H9 (cell line): Measurements from ENCODE around the gene SMAD7. TPM values are rescaled to one million over a fixed set of nuclear protein-coding genes. Genes with fewer than 3 reads are reported as not detected.
A peak's percentile ranks its signal among the peaks of the same experiment; 100 is the strongest.

Experiments used
- DNase-seq: peaks from one replicate; pipeline ENCODE4 v3.0.0-alpha.2; 2017
- H2AFZ ChIP-seq: one replicate; pipeline ENCODE4 v1.6.1; 2013; ENCODE audit warnings: mild to moderate bottlenecking, low read length, control low read depth, moderate library complexity
- H2AK5ac ChIP-seq: 2 replicates; pipeline ENCODE4 v1.6.1; 2013; ENCODE audit warnings: low read length, control low read depth, mixed read lengths; ENCODE audit not compliant: insufficient read length
- H2BK120ac ChIP-seq: one replicate; pipeline ENCODE4 v1.6.1; 2013; ENCODE audit warnings: low read depth, mild to moderate bottlenecking, low read length, control low read depth, inconsistent platforms; ENCODE audit not compliant: poor library complexity, severe bottlenecking
- H2BK12ac ChIP-seq: 2 replicates; pipeline ENCODE4 v1.6.1; 2013; ENCODE audit warnings: low read length, control low read depth, mixed read lengths, low read depth; ENCODE audit not compliant: insufficient read length
- H2BK15ac ChIP-seq: 2 replicates; pipeline ENCODE4 v1.6.1; 2013; ENCODE audit warnings: low read depth, low read length, control low read depth
- H2BK20ac ChIP-seq: one replicate; pipeline ENCODE4 v1.6.1; 2013; ENCODE audit warnings: low read depth, mild to moderate bottlenecking, low read length, control low read depth, inconsistent platforms; ENCODE audit not compliant: poor library complexity, severe bottlenecking
- H2BK5ac ChIP-seq: 2 replicates; pipeline ENCODE4 v1.6.1; 2013; ENCODE audit warnings: low read length, control low read depth, mixed read lengths; ENCODE audit not compliant: insufficient read length
- H3K14ac ChIP-seq: 2 replicates; pipeline ENCODE4 v1.6.1; 2013; ENCODE audit warnings: low read length, control low read depth; ENCODE audit not compliant: insufficient read depth
- H3K18ac ChIP-seq: 2 replicates; pipeline ENCODE4 v1.6.1; 2013; ENCODE audit warnings: low read depth, mild to moderate bottlenecking, mixed read lengths, low read length, control low read depth; ENCODE audit not compliant: insufficient read length
- H3K23ac ChIP-seq: 2 replicates; pipeline ENCODE4 v1.6.1; 2013; ENCODE audit warnings: low read length, control low read depth, mixed read lengths, low read depth; ENCODE audit not compliant: insufficient read length
- H3K23me2 ChIP-seq: 2 replicates; pipeline ENCODE4 v1.6.1; 2013; ENCODE audit warnings: low read depth, mild to moderate bottlenecking, mixed read lengths, low read length, control low read depth; ENCODE audit not compliant: insufficient read length, poor library complexity, severe bottlenecking
- H3K27ac ChIP-seq: 2 replicates; pipeline ENCODE4 v1.5.1; 2013; ENCODE audit warnings: low read length, control low read depth, mixed read lengths, low read depth; ENCODE audit not compliant: insufficient read length
- H3K27me3 ChIP-seq: 2 replicates; pipeline ENCODE4 v1.6.1; 2013; ENCODE audit warnings: low read length, control low read depth, inconsistent platforms; ENCODE audit not compliant: insufficient read depth
- H3K4ac ChIP-seq: 2 replicates; pipeline ENCODE4 v1.6.1; 2013; ENCODE audit warnings: low read depth, mild to moderate bottlenecking, control low read depth, inconsistent platforms, low read length, moderate library complexity
- H3K4me1 ChIP-seq: 2 replicates; pipeline ENCODE4 v1.6.1; 2013; ENCODE audit warnings: low read length, control low read depth, inconsistent platforms; ENCODE audit not compliant: insufficient read depth
- H3K4me2 ChIP-seq: 2 replicates; pipeline ENCODE4 v1.6.1; 2013; ENCODE audit warnings: low read length, control low read depth, mixed read lengths; ENCODE audit not compliant: insufficient read length, insufficient read depth
- H3K56ac ChIP-seq: 2 replicates; pipeline ENCODE4 v1.6.1; 2013; ENCODE audit warnings: low read depth, mild to moderate bottlenecking, mixed read lengths, low read length, control low read depth; ENCODE audit not compliant: insufficient read length
- H3K79me1 ChIP-seq: 2 replicates; pipeline ENCODE4 v1.6.1; 2013; ENCODE audit warnings: low read depth, mild to moderate bottlenecking, moderate library complexity, low read length, control low read depth, inconsistent platforms; ENCODE audit not compliant: insufficient read depth, poor library complexity, severe bottlenecking
- H3K79me2 ChIP-seq: 2 replicates; pipeline ENCODE4 v1.6.1; 2013; ENCODE audit warnings: low read length, control low read depth, inconsistent platforms; ENCODE audit not compliant: insufficient read depth
- H3K9ac ChIP-seq: 2 replicates; pipeline ENCODE4 v1.6.1; 2013; ENCODE audit warnings: low read length, control low read depth, mixed read lengths; ENCODE audit not compliant: insufficient read length; ENCODE audit errors: extremely low read depth
- H3K9me3 ChIP-seq: one replicate; pipeline ENCODE4 v1.6.1; 2013; ENCODE audit warnings: low read depth, low read length, inconsistent platforms; ENCODE audit not compliant: control insufficient read depth
- H3T11ph ChIP-seq: one replicate; pipeline ENCODE4 v1.6.1; 2013; ENCODE audit warnings: mild to moderate bottlenecking, low read length, control low read depth, inconsistent platforms
- H4K20me1 ChIP-seq: one replicate; pipeline ENCODE4 v1.6.1; 2013; ENCODE audit not compliant: control insufficient read depth, insufficient read length, insufficient read depth
- H4K5ac ChIP-seq: 2 replicates; pipeline ENCODE4 v1.6.1; 2013; ENCODE audit warnings: low read depth, mild to moderate bottlenecking, mixed read lengths, low read length, control low read depth; ENCODE audit not compliant: insufficient read length
- H4K8ac ChIP-seq: replicated peaks from 2 replicates; pipeline ENCODE4 v1.6.1; 2013; ENCODE audit warnings: low read length, control low read depth, mixed read lengths, low read depth; ENCODE audit not compliant: insufficient read length
- H4K91ac ChIP-seq: 2 replicates; pipeline ENCODE4 v1.6.1; 2013; ENCODE audit warnings: low read depth, mild to moderate bottlenecking, moderate library complexity, mixed read lengths, low read length, control low read depth; ENCODE audit not compliant: insufficient read length
- H3K27ac Mint-ChIP-seq, 3 experiments: 2 replicates in 2 of 3; 3 replicates in 1 of 3; pipeline ENCODE4 v1.8.0; 2020 to 2021; ENCODE audit warnings: mixed read lengths in 3 of 3, mild to moderate bottlenecking in 1 of 3, moderate library complexity in 1 of 3
- H3K27me3 Mint-ChIP-seq: 2 replicates; pipeline ENCODE4 v1.8.0; 2021; ENCODE audit warnings: low read depth, mild to moderate bottlenecking, moderate library complexity, mixed read lengths
- H3K36me3 Mint-ChIP-seq, 3 experiments: 2 replicates in 2 of 3; 3 replicates in 1 of 3; pipeline ENCODE4 v1.8.0; 2020 to 2021; ENCODE audit warnings: low read depth in 3 of 3, mixed read lengths in 3 of 3; ENCODE audit not compliant: insufficient read depth in 1 of 3
- H3K4me1 Mint-ChIP-seq, 2 experiments: 2 replicates each; pipeline ENCODE4 v1.8.0; 2020; ENCODE audit warnings: mixed read lengths in 2 of 2
- H3K4me3 Mint-ChIP-seq, 2 experiments: 2 replicates in 1 of 2; 3 replicates in 1 of 2; pipeline ENCODE4 v1.8.0; 2020 to 2021; ENCODE audit warnings: mild to moderate bottlenecking in 2 of 2, mixed read lengths in 2 of 2, moderate library complexity in 1 of 2
- H3K9me3 Mint-ChIP-seq, 2 experiments: 2 replicates in 1 of 2; 3 replicates in 1 of 2; pipeline ENCODE4 v1.8.0; 2020; ENCODE audit warnings: mild to moderate bottlenecking in 2 of 2, mixed read lengths in 2 of 2, moderate library complexity in 1 of 2
- CTCF ChIP-seq: fragments of 200-600 bp; sonication (generic); conservative IDR thresholded peaks from 3 replicates; pipeline ENCODE4 v1.8.0; 2021; ENCODE audit warnings: antibody characterized with exemption, mild to moderate bottlenecking
- WGBS: extraction: QIAGEN DNeasy Blood & Tissue Kit; methylation state at CpG from one replicate; pipeline ENCODE4 v1.1.7; 2013; ENCODE audit warnings: missing lambda C conversion rate, low lambda C conversion rate, mixed read lengths; ENCODE audit not compliant: insufficient read length; ENCODE audit errors: extremely low coverage; 5-methylcytosine and 5-hydroxymethylcytosine counted together
- total RNA-seq: library from RNA; stranded (reverse); gene quantifications from 2 replicates; pipeline ENCODE4 v1.2.1, GENCODE V29; 2021

The SMAD7 gene
- total RNA-seq, 1 experiment from 2014 or later = 27.7 TPM

GRCh38 chr18:48988508-48989303, 37.9 kb upstream of the SMAD7 start:
- Mint-ChIP-seq H3K4me1 (peaks cover 20 to 35% of the 10 kb centered on the region in 2 experiments), H3K4me3 (no peak overlapping the region), H3K27me3 (peaks cover 9% of the 10 kb centered on the region), H3K9me3 (peaks cover 0 to under 1% of the 10 kb centered on the region in 2 experiments; a peak in 1 of 5 replicates), H3K27ac (no peak overlapping the region), H3K36me3 (no peaks in the 10 kb centered on the region; a peak in 1 of 7 replicates)
- Histone ChIP-seq H3K4me1 (no peaks in the 10 kb centered on the region), H3K23ac (no peak overlapping the region), H3K14ac (no peak overlapping the region), H2BK20ac (no peak overlapping the region), H4K91ac (peak overlapping the region; percentile 36), H3K27me3 (no peaks in the 10 kb centered on the region), H2BK15ac (no peak overlapping the region), H2BK5ac (no peak overlapping the region), H2BK12ac (no peak overlapping the region), H3K18ac (no peak overlapping the region), H3K9ac (no peak overlapping the region), H3K79me1 (no peaks in the 10 kb centered on the region), H3K56ac (no peak overlapping the region), H4K5ac (no peak overlapping the region), H3K9me3 (no peaks in the 10 kb centered on the region), H2BK120ac (no peak overlapping the region), H3K4ac (no peak overlapping the region), H4K20me1 (no peaks in the 10 kb centered on the region), H3K4me2 (no peak overlapping the region), H2AFZ (no peak overlapping the region), H3K27ac (no peak overlapping the region), H2AK5ac (no peak overlapping the region), H4K8ac (no peak overlapping the region), H3K79me2 (no peaks in the 10 kb centered on the region), H3K23me2 (no peaks in the 10 kb centered on the region), H3T11ph (no peak overlapping the region)
- WGBS = no CpG with 5 or more reads among the region's 15 CpGs
- TF ChIP-seq CTCF = no peak
- no peak for DNase-seq
